GM12891 (cell line): Measurements from ENCODE around the gene NADSYN1.

Source experiments
- POLR2A ChIP-seq: IDR thresholded peaks from 2 replicates; pipeline ENCODE4 v1.6.1; 2011; ENCODE audit warnings: low read depth, low read length, control low read depth
- POLR2AphosphoS5 ChIP-seq: IDR thresholded peaks from 2 replicates; pipeline ENCODE4 v1.6.1; 2011; ENCODE audit warnings: low read depth, low read length, control low read depth
- SPI1 ChIP-seq: IDR thresholded peaks from 2 replicates; pipeline ENCODE4 v1.6.1; 2011; ENCODE audit warnings: low read depth, low read length, control low read depth
- TAF1 ChIP-seq: IDR thresholded peaks from 2 replicates; pipeline ENCODE4 v1.6.1; 2011; ENCODE audit warnings: low read depth, low read length, control low read depth

DNA sequence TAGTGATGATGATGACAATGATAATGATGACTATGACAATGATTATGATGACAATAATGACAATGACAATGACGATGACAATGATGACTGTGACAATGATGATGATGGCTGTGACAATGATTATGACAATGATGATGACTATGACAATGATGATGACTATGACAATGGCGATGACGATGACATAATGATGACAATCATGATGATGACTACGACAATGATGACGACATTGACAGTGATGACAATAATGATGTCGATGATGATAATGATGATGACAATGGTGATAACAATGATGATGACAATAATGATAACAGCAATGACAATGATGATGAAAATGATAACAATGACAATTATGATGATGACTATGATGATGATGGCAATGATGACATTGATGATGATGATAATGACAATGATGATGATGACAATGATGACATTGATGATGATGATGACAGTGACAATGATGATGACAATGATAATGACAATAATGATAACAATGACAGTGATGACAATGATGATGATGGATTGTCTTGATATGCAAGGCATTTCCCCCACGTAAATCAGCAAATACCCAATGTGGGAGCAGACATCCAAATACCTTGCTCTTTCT, 42.5 kb upstream of the NADSYN1 start:
- no peak for TF ChIP-seq POLR2AphosphoS5
- no peak for TF ChIP-seq POLR2A
- no peak for TF ChIP-seq SPI1
- TF ChIP-seq TAF1 = no peak
